Amygdala (tissue), 56 donors: Measurements from ENCODE around the gene FHIT.

Experiments used
- DNase-seq, 56 donors: peaks; one replicate each; lab custom pipeline; 2025; lab: John Stamatoyannopoulos, UW

The FHIT gene

GRCh38 chr3:60207905-60208304 is 1043.3 kb downstream of the FHIT start:
- DNase-seq, result no peak

GRCh38 chr3:60206206-60206605 is 1045.0 kb downstream of the FHIT start:
- DNase-seq, result no peak

- DNase-seq, result no peak
These were observed 1049.1 kb downstream of the FHIT start for GRCh38 chr3:60202052-60202726.

- DNase-seq, result no peak
These were observed 1051.9 kb downstream of the FHIT start for GRCh38 chr3:60199306-60199705.

GRCh38 chr3:60198179-60198720 is 1053.0 kb downstream of the FHIT start:
- no peak for DNase-seq

GRCh38 chr3:60192297-60193114 is 1058.7 kb downstream of the FHIT start:
- DNase-seq, result no peak

DNA sequence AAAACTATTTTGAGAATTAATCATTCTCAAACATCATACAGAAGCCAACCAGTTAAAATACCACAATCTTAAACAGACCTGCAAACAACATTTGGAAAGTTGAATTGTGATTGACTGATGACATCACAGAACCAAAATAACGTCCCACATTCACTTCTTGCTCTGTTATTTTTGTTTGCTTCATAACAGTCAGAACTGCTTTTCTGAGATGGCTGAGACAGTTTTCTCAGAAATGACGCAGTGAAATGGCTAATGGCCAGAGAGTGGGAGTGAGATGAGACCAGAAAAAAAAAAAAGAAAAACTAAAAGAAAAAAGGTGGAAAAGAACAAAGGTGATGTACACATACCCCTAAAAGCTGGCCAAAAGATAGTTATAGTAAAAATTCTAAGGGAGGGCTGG is 1061.2 kb downstream of the FHIT start:
- DNase-seq, result no peak

GRCh38 chr3:60189304-60189703 is 1061.9 kb downstream of the FHIT start:
- no peak for DNase-seq

- DNase-seq, result no peak
These were observed 1062.4 kb downstream of the FHIT start for GRCh38 chr3:60188803-60189202.

DNA sequence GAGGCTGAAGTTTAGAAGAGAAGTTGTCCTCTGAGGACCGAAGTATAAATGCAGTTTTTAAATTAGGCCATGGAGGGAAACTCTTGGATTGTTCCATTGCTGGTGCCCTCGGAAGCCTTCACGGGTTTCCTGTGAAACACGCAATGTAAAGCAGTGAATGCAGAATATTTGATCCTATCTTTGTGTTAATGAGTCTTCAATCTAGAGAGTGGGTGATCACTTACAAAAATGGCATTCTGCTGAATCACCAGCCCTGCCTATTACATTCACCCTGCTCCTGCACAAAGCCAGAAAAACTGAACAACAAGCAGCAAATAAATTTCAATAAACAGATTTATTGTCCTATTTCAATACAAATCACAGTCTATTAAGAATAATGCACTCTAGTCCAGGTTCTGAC is 1063.9 kb downstream of the FHIT start:
- DNase-seq, result no peak

GRCh38 chr3:60186359-60186758 is 1064.9 kb downstream of the FHIT start:
- no peak for DNase-seq

GRCh38 chr3:60185161-60185560 is 1066.1 kb downstream of the FHIT start:
- DNase-seq, result no peak

GRCh38 chr3:60182697-60183096 is 1068.6 kb downstream of the FHIT start:
- DNase-seq, result no peak

- DNase-seq, result no peak
These were observed 1072.2 kb downstream of the FHIT start for GRCh38 chr3:60178931-60179653.

DNA sequence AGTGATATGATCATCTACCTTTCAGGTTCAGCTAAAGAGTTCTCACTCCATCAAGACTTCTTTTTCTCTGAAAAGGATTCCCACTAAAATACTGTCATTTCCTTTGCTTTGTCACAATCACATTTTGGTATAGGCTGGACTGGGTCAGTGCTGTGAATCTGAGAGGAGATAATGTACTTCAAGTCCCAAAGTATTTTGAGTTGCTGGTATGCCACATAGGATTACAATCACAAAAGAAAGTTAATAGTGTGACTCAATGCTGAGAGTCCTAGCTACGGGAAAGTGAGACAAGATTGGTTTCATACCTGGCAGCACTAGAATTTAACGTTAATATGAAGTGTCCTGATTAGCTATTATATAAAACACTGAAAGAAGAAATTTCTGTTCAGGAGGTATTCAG is 1073.5 kb downstream of the FHIT start:
- DNase-seq, result no peak

GRCh38 chr3:60176614-60177013 is 1074.6 kb downstream of the FHIT start:
- peak in 1 of 56 donors; percentile 11 for DNase-seq

DNA sequence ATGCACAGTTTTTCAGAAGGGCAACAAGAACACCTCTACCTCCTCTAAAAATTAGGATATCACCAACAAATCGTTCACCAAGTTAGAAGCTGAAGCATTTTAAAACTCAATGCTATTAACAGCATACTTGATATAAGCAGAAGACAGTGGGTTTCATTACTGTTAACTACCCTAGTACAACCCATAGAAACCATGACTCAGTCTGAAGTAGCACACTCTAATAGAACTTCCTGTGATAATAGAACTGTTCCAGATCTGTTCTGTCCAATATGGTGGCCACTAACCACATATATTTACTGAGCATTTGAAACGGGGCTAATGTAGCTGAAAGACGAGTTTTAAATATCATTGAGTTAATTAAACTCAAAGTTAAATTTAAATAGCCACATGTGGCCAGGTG is 1075.6 kb downstream of the FHIT start:
- no peak for DNase-seq

DNA sequence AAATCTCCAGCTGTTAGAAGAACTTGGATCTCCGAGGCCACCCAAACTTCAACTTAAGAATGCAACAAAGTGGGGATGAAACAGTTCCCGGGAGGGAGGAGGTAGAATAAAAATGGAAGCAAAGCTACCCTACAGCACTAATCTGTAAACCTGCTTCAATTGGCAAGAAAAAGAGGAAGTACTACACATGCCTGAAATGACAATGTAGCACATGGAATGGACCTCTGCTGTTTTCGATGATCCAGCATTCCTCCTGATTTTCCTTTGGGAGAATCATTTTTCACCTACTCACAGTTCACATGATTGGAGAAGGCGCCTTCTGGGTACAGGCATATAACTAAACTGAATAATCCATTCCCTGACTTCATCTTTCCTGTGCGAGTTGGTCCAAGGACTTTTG is 1081.5 kb downstream of the FHIT start:
- DNase-seq, result no peak

- no peak for DNase-seq
These were observed 1084.1 kb downstream of the FHIT start for GRCh38 chr3:60167186-60167585.

DNA sequence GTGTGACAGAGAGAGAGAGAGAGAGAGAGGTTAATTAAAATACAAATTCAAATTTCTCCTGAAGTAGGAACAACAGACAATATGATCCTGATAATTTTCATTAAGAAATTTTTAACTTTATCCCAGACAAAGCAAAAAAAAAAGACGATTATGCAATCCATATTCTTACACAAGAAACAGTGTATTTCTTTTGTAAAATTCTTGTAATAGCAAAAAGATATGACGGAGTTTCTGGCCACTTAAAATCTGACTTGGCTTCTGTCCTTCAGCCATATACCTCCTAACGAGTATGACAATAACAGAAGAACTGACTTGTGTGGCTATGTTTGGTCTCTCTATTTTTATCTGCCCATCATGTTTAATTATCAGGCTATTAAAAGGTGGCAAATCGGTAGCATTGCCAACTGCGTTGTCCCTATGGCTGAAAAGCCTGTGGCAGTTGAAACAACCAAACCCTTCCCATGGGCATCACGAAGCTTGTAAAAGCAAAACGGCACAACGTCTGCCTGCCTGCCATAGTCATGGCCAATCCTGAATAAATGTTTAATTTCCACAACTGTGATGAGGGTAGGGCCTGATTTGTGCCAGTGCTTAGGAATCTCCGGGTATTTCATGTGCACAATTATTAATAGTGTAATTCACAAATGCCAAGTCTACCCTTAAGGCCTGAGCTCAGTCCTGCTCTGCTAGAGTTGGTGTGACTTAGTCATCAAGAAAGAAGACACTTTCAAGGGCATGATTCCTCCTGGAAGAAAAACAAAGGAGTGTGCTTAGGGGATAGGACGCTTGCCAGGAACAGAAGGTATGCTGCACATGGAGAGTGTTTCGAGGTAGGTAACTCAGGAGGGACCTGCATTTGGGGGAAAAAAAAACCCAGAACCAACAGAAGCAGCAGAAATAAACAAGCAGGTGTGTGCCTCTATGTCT is 1090.2 kb downstream of the FHIT start:
- DNase-seq, result no peak
